Stimulated activated CD8-positive, alpha-beta memory T cell treated with anti-CD3 and anti-CD28 coated beads, Interleukin-12 subunit alpha, Interleukin-12 subunit beta, amount 100 ng/mL, for 1 hour (primary cell): ENCODE data around the gene SH3BP2.
A peak's percentile ranks its signal among the peaks of the same experiment; 100 is the strongest.

ENCODE experiments used
- DNase-seq: peaks from one replicate; pipeline ENCODE4 v3.0.0-alpha.2; 2020; ENCODE audit warnings: low read depth

Gene SH3BP2

GRCh38 chr4:2792711-2793585 is at the start of gene SH3BP2:
Gene SH3BP2 (plus strand): TSS chr4:2793085. CDS start chr4:2820618, 27,533 bp downstream.
- DNase-seq: no peak

- no peak for DNase-seq
Observed at GRCh38 chr4:2743518-2744445, 49.1 kb upstream of the SH3BP2 start.

- DNase-seq: no peak
Observed at GRCh38 chr4:2744576-2745270, 48.2 kb upstream of the SH3BP2 start.

- DNase-seq: no peak
Observed at GRCh38 chr4:2745516-2745915, 47.4 kb upstream of the SH3BP2 start.

- DNase-seq: peak; percentile 69
Observed at GRCh38 chr4:2745981-2746806, 46.7 kb upstream of the SH3BP2 start.

GRCh38 chr4:2746891-2747695 is 45.8 kb upstream of the SH3BP2 start:
- no peak for DNase-seq

GRCh38 chr4:2750719-2751605 is 41.9 kb upstream of the SH3BP2 start:
- DNase-seq: no peak

- DNase-seq: no peak
Observed at GRCh38 chr4:2753436-2753835, 39.4 kb upstream of the SH3BP2 start.

- no peak for DNase-seq
Observed at GRCh38 chr4:2754848-2755819, 37.8 kb upstream of the SH3BP2 start.

- DNase-seq: peak; percentile 62
Observed at GRCh38 chr4:2755821-2756690, 36.8 kb upstream of the SH3BP2 start, which contains the start of gene TNIP2. Gene TNIP2 (minus strand): TSS chr4:2756336. CDS start chr4:2756289, 47 bp downstream.

GRCh38 chr4:2756691-2757350 is 36.1 kb upstream of the SH3BP2 start:
- DNase-seq: no peak

- DNase-seq: no peak
Observed at GRCh38 chr4:2757426-2757825, 35.5 kb upstream of the SH3BP2 start.

- no peak for DNase-seq
Observed at GRCh38 chr4:2761035-2761923, 31.6 kb upstream of the SH3BP2 start.

GRCh38 chr4:2762048-2762447 is 30.8 kb upstream of the SH3BP2 start:
- DNase-seq: no peak
